ENCODE measurements around the gene BRAT1. TPM values are rescaled to one million over a fixed set of nuclear protein-coding genes. Genes with fewer than 3 reads are reported as not detected.
A peak's percentile ranks its signal among the peaks of the same experiment; 100 is the strongest.

BRAT1 gene
- total RNA-seq, 4 donors from 2014 or later: 15.5 to 28.3 (median 22.8) TPM

DNA sequence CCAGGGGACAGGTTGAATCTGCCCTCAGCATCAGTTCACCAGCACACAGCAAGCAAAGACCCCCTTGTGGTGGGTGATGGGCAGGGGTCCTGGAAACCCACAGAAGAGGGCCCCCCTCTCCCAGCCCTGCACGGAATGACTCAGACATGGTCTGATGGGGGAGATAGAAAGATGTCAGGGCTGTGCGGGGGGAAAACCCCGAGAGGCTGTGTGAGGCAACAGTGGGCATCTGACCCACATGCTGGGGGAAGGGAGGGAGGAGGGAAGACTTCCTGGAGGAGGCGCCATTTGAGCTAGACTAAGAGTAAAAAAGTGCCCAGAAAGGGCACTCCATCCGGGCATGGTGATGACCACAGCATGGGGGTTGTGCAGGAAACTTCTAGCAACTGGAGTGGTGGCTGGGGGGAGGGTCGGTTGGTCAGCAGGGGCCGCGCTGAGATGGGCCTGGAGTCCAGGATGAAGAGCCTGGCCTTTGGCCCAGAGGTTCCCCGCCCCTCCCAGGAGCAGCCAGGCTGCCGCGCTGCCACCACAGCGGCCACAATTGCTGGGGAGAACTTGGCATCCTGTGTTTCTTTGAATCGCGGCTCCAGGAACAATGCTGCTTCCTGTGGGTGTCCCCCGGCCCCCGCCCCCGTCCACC, 33.3 kb downstream of the BRAT1 start:
- DNase-seq: no peak
- peaks cover 0 to 24% (median 5%) of the 10 kb centered on the region in 3 donors for H3K36me3 ChIP-seq
- H3K9me3 ChIP-seq: no peaks in the 10 kb centered on the region
- peaks cover 62 to 90% (median 69%) of the 10 kb centered on the region in 3 donors for H3K4me1 ChIP-seq
- TF ChIP-seq POLR2A (IDR thresholded peaks at IDR 0.05): peak in 1 of 4 donors; percentile 12
- no peak for TF ChIP-seq CTCF (IDR thresholded peaks at IDR 0.05)
- peak overlapping the region; percentile 25 to 69 (median 60) for H3K4me3 ChIP-seq
- intact Hi-C loops (cut with DNase I): no loop called here
- peak overlapping the region; percentile 76 to 91 (median 83) for H3K27ac ChIP-seq
- 9 to 19% methylated on average over 7 to 10 of the region's 17 CpGs for WGBS, 2 donors
- peaks cover 0 to 96% (median 5%) of the 10 kb centered on the region in 4 donors for H3K27me3 ChIP-seq

DNA sequence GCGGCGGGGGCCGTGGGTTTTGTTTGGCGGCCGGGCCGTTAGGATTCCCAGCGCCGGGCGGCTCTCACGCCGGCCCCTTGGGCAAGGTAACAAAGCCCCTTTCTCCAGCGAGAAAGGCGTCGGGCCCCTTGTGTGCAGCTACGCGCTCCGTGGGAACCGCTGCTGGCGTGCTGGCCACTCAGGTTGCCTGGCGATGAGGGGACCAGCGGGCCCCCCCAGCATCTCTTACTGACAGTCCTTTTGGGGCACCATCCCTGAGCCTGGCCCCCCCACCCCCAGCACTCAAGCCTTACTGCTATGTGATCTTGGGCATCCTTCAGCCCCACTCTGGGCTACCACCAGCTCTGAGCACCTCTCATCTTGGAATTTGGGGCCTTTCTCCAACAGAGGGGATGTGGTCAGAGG, 34.0 kb downstream of the BRAT1 start:
- TF ChIP-seq POLR2A (IDR thresholded peaks at IDR 0.05): no peak
- no peak for TF ChIP-seq CTCF (IDR thresholded peaks at IDR 0.05)
- Histone ChIP-seq H3K27me3 (peaks cover 0 to 96% (median 5%) of the 10 kb centered on the region in 4 donors), H3K4me3 (peak overlapping the region; percentile 25 to 69 (median 60)), H3K36me3 (peaks cover 0 to 17% (median 0%) of the 10 kb centered on the region in 3 donors), H3K9me3 (no peaks in the 10 kb centered on the region), H3K4me1 (peaks cover 55 to 82% (median 62%) of the 10 kb centered on the region in 3 donors), H3K27ac (peak overlapping the region; percentile 76 to 91 (median 83))
- DNase-seq: no peak
- intact Hi-C loops (cut with DNase I): no loop called here
- 30% methylated on average over 11 of the region's 21 CpGs; no CpG with 5 or more reads in 1 of the 2 donors for WGBS, 2 donors

DNA sequence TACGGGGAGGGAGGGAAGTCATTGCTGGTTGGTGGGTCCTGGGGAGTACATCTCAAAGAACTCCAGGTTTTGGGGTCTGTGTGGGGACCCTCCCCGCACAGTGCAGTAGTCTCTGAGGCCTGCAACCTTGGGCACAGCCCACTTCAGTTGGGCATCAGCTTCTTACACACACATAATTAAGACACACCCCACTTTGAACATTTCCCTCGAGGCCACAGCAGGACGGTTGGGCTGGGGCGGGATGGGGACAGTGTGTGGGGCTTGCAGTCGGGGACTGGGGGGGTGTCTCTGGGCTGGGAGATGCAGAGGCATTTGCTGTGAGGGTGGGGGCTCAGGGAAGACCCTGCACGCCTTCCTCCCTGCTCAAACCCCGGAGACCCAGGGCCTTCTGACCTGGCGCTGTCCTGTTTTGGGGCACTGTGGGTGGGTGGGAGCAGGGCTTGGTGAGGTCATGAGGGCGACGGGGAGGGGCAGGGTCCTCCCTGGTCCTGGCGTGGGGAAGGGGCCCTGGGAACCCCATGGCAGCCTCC, 34.5 kb downstream of the BRAT1 start:
- Histone ChIP-seq H3K9me3 (no peaks in the 10 kb centered on the region), H3K4me1 (peaks cover 51 to 77% (median 57%) of the 10 kb centered on the region in 3 donors), H3K27me3 (peaks cover 0 to 94% (median 5%) of the 10 kb centered on the region in 4 donors), H3K4me3 (peak overlapping the region; percentile 25 to 69 (median 60)), H3K36me3 (peaks cover 0 to 11% (median 0%) of the 10 kb centered on the region in 3 donors), H3K27ac (peak overlapping the region; percentile 76 to 91 (median 83))
- no peak for TF ChIP-seq POLR2A (IDR thresholded peaks at IDR 0.05)
- TF ChIP-seq CTCF (IDR thresholded peaks at IDR 0.05): no peak
- DNase-seq: no peak
- intact Hi-C loops (cut with DNase I): no loop called here
- WGBS, 2 donors: 0% methylated on average over 1 to 4 of the region's 12 CpGs

DNA sequence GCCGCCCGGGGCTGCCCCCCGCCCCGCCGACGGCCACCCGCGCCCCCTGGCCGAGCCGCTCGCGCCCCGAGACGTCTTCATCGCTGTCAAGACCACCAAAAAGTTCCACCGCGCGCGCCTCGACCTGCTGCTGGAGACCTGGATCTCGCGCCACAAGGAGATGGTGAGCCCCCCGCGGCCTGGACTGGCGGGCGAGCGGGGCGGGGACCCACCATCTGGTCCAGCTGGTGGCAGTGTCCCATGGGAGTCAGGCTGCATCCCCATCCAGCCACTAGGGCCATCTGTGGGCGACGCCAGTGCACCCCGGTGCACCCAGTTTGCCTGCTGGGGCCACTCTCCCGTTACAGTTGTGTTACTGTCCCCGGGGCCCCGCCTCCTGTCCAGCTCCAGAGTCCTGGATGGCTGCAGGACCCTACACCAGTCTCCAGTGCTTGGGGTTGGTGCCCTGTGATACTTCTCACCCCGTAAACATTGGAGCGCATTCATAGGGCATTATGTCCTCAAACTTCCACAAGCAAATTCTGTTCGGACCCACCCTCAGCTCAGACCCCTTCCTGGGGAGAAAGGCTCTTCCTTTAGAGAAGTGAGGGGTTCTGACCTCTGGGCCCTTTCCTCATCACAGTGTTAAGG, 35.1 kb downstream of the BRAT1 start:
- 7 to 20% methylated on average over 1 to 2 of the region's 37 CpGs for WGBS, 2 donors
- Histone ChIP-seq H3K4me1 (peaks cover 46 to 72% (median 52%) of the 10 kb centered on the region in 3 donors), H3K4me3 (peak overlapping the region; percentile 25 to 69 (median 60)), H3K36me3 (peaks cover 0 to 6% (median 0%) of the 10 kb centered on the region in 3 donors), H3K27me3 (peaks cover 0 to 88% (median 5%) of the 10 kb centered on the region in 4 donors), H3K27ac (peak overlapping the region; percentile 76 to 91 (median 83)), H3K9me3 (no peaks in the 10 kb centered on the region)
- TF ChIP-seq POLR2A (IDR thresholded peaks at IDR 0.05) (no peak), CTCF (IDR thresholded peaks at IDR 0.05) (peak in 2 of 6 experiments; percentile 20)
- DNase-seq: no peak
- intact Hi-C loops (cut with DNase I): no loop called here
